GM03348 (cell line): ENCODE data around the gene PAPPA.

Experiments
- DNase-seq: peaks from one replicate; pipeline ENCODE4 v3.0.0; 2012; ENCODE audit warnings: low spot score

Gene PAPPA

GRCh38 chr9:116345393-116345792, 191.8 kb downstream of the PAPPA start:
- DNase-seq, result no peak

GRCh38 chr9:116345817-116346216, 192.2 kb downstream of the PAPPA start:
- no peak for DNase-seq

GRCh38 chr9:116349684-116350083, 196.1 kb downstream of the PAPPA start:
- DNase-seq, result no peak

GRCh38 chr9:116350213-116350612, 196.6 kb downstream of the PAPPA start:
- no peak for DNase-seq

- DNase-seq, result no peak
Measured at GRCh38 chr9:116352958-116353357, 199.4 kb downstream of the PAPPA start.

GRCh38 chr9:116355153-116355921, 201.7 kb downstream of the PAPPA start:
- DNase-seq, result no peak

GRCh38 chr9:116358251-116358650, 204.7 kb downstream of the PAPPA start:
- no peak for DNase-seq

- no peak for DNase-seq
Measured at GRCh38 chr9:116360016-116360415, 206.4 kb downstream of the PAPPA start.

- DNase-seq, result no peak
Measured at GRCh38 chr9:116360989-116361388, 207.4 kb downstream of the PAPPA start.

GRCh38 chr9:116361547-116361946, 208.0 kb downstream of the PAPPA start:
- DNase-seq, result no peak

- no peak for DNase-seq
Measured at GRCh38 chr9:116362493-116362892, 208.9 kb downstream of the PAPPA start.

- DNase-seq, result peak; percentile 87
Measured at GRCh38 chr9:116365056-116365471, 211.5 kb downstream of the PAPPA start.

GRCh38 chr9:116366241-116366640, 212.7 kb downstream of the PAPPA start:
- no peak for DNase-seq

GRCh38 chr9:116368680-116369079, 215.1 kb downstream of the PAPPA start:
- no peak for DNase-seq

- no peak for DNase-seq
Measured at GRCh38 chr9:116369706-116370105, 216.1 kb downstream of the PAPPA start.

GRCh38 chr9:116370556-116370955, 217.0 kb downstream of the PAPPA start:
- DNase-seq, result no peak

- peak; percentile 36 for DNase-seq
Measured at GRCh38 chr9:116372081-116372673, 218.6 kb downstream of the PAPPA start.

GRCh38 chr9:116372786-116373185, 219.2 kb downstream of the PAPPA start:
- no peak for DNase-seq

- DNase-seq, result peak; percentile 80
Measured at GRCh38 chr9:116377179-116377798, 223.7 kb downstream of the PAPPA start.

- no peak for DNase-seq
Measured at GRCh38 chr9:116378873-116379272, 225.3 kb downstream of the PAPPA start.

- no peak for DNase-seq
Measured at GRCh38 chr9:116379821-116380220, 226.2 kb downstream of the PAPPA start.

GRCh38 chr9:116380496-116380995, 227.0 kb downstream of the PAPPA start:
- no peak for DNase-seq

- DNase-seq, result no peak
Measured at GRCh38 chr9:116381350-116381749, 227.8 kb downstream of the PAPPA start.
